T47D (cell line): ENCODE results near the gene EPHA2.

ENCODE experiments used
- DNase-seq, 2 experiments: peaks; one replicate each; pipeline versions ENCODE4 v3.0.0 to v3.0.0-alpha.2; 2011 to 2012; ENCODE audit warnings: low read depth in 1 of 2, low spot score in 1 of 2
- JUND ChIP-seq: IDR thresholded peaks from 2 replicates; pipeline ENCODE4 v1.6.1; 2012; ENCODE audit warnings: low read depth
- in situ Hi-C: cut with HindIII; loops from 2 replicates; pipeline ENCODE4 v1.10.0; 2016; ENCODE audit warnings: low sequenced_read_pairs, low pct_unique_long_range_greater_than_20kb

EPHA2 gene

DNA sequence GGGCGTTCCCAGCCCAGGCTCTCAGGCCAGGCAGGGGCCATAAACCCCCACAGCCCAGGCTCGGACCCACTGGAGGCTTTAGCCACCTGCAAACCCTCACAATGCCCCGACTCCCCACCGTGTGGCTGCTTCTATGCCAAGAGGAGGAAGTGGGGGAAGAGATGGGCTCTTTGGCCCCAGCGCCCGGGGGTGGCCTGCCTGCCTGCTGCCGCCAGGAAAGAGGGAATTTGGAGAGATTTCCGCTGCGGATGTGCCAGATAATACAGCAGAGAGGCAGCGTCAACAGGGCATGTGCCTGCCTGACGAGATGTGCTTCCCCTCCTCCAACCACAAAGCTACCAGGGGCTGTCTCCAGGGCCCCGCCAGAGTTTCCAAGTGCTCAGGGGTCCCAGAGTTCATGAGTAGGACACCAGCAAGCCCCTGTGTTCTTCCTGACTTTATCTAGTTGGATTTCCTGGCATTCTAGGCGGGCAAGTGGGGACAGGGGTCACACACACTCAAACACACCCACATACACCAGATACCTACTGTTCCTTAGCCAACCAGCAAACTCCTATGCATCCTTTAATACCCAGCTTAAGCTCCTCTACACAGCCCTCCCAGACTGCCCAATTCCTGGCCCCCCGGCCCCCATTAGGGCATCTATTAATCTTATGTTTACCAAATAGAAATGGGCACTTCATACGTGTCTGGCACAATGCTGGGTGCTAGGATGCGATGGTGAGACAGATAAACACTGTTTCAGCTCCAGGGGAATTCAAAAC, 14.1 kb downstream of the EPHA2 start:
- DNase-seq = no peak
- no peak for TF ChIP-seq JUND
- in situ Hi-C loops = no loop called here

DNA sequence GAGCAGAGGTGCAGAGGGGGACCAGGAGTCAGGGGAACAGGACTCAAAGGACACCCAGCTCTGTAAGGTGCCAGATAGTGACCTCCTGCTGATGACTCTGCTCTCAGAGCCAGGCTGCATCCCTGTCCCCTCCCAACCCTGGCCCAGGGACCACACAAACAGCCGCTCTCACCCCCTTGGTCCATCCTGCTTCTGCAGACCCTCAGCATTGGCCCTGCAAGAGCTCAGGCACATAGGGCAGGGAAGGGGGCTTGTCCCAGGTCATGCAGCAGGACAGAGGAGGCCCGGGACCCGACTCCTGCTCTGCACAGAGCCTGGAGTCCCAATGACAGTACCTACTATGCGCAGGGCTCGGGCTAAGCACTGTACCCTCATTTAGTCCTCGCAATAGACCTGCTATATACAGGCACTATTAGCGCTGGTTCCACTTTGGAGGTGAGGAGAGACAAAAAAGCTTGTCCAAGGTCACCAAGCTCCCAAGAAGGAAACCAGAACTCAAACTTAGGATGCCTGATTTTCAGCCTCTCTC, 15.7 kb downstream of the EPHA2 start:
- no peak for DNase-seq
- no peak for TF ChIP-seq JUND
- in situ Hi-C loops = no loop called here

DNA sequence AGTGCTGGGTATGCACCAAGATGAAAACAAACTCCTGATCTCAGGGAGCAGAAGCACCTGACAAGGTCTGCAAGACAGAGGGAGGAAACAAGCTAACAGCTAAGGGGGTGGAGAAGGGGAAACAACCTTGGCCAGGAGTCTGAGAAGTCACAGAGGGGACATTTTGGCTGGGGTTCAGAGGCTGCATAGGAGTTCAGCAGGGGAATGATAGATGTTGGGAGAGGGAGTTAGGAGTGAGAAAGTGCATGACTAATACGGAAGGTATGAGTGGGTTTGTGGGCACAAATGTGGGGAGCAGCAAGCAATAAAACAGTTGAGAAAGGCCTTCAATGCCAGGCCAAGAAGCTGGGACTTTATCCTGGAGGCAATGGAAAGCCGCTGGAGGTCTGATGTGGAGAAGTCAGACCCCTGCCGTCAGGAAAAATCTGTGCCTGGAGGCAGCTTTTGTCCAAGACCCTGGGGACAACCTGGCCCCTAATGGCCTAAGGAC, 16.4 kb downstream of the EPHA2 start:
- DNase-seq = no peak
- in situ Hi-C loops = no loop called here

GRCh38 chr1:16138772-16139221, 17.1 kb downstream of the EPHA2 start:
- TF ChIP-seq JUND = no peak
- in situ Hi-C loops = no loop called here

More for the DNA sequence above, 16.4 kb downstream of the EPHA2 start:
- no peak for TF ChIP-seq JUND

DNA sequence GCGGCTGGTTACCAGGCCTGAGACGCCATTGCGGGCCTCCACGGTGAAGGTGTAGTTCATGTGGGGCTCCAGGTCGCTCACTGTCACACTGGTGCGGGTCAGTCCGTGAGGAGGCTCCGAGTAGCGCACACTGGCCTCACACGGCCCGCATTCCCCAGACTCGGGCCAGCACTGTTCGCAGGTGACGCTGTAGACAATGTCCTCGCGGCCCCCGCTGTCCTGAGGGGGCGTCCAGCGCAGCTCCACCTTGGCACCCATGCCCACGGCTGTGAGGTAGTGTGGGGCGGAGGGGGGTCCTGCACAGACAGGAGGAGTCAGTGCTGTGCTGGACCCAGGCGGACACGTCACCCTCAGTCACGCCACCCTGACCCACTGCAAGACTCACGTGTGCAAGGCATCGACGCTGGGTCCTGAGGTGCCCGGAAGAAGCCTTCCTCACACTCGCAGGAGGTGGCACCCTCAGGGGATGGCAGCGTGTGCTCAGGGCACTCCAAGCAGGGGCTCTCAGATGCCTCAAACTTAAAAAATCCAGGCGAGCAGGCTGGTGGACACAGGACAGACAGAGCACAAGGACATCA, 17.9 kb downstream of the EPHA2 start:
- in situ Hi-C loops = no loop called here
- no peak for TF ChIP-seq JUND
- no peak for DNase-seq

More at GRCh38 chr1:16138772-16139221, 17.1 kb downstream of the EPHA2 start:
- DNase-seq = no peak

- no peak for TF ChIP-seq JUND
- in situ Hi-C loops = no loop called here
- no peak for DNase-seq
Measured at GRCh38 chr1:16135501-16135900, 20.4 kb downstream of the EPHA2 start.

DNA sequence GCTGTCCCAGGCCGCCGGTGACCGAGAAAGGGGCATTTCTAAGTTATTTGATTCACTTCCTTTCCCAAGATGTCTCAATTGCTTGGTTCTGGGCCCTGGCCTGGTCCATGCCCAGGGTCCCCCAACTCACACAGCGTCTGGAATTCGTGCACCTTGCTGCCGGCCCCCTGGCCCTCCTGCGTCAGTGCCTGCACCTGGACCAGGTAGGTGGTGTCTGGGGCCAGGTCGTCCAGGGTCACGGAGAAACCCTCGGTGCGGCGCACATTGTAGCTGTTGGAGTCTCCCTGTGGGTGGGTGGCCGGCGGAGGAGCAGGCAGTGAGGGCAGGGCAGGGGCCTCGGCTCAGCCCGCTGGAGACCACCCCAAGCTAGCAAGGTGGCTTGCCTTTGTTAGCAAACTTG, 21.0 kb downstream of the EPHA2 start:
- in situ Hi-C loops = no loop called here
- TF ChIP-seq JUND = no peak
- DNase-seq = no peak

- TF ChIP-seq JUND = no peak
- no peak for DNase-seq
- in situ Hi-C loops = no loop called here
Measured at GRCh38 chr1:16134066-16134801, 21.6 kb downstream of the EPHA2 start.

DNA sequence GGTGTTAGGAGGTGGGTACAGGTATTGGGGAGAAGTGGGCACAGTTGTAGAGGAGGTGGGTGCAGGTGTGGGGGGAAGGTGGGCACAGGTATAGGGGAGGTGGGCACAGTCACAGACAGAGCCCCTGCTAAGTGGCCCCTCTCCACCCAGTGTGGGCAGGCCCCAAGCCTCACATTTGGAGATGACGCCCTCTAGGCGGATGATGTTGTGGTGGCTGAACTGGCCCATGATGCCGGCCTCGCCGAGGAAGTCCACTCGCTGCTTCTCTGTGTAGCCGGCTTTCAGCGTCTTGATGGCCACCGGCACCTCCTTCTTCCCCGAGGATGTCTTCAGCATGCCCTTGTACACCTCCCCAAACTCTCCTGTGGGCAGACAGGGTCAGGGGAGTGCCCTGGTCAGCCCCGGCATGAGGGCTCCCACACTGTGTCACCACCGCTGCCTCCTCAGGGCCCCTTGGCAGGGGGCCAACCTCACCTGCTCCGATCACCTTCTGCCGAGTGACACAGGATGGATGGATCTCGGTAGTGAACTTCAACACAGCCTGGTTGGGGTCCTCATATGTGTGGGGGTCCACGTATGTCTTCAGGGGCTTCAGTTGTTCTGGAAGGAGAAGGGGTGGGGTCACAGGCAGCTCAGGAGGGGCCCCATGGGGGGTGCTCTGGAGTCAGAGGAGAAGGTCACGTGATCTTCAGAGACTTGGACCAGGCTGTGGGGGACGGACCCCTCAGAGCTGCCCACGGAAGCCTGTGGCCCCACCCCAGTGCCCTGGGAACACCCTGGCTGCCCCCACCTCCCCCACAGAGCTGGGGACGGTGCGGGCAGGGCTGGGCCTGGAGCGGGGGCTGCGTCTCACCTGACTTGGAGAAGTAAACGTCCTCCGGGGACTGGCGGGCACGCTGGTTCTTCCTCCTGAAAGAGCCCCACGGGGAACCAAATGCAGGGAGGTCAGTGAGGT, 22.6 kb downstream of the EPHA2 start:
- in situ Hi-C loops = no loop called here
- DNase-seq = no peak
- TF ChIP-seq JUND = no peak

- in situ Hi-C loops = no loop called here
- TF ChIP-seq JUND = no peak
- DNase-seq = no peak
Measured at GRCh38 chr1:16132325-16132785, 23.5 kb downstream of the EPHA2 start.

DNA sequence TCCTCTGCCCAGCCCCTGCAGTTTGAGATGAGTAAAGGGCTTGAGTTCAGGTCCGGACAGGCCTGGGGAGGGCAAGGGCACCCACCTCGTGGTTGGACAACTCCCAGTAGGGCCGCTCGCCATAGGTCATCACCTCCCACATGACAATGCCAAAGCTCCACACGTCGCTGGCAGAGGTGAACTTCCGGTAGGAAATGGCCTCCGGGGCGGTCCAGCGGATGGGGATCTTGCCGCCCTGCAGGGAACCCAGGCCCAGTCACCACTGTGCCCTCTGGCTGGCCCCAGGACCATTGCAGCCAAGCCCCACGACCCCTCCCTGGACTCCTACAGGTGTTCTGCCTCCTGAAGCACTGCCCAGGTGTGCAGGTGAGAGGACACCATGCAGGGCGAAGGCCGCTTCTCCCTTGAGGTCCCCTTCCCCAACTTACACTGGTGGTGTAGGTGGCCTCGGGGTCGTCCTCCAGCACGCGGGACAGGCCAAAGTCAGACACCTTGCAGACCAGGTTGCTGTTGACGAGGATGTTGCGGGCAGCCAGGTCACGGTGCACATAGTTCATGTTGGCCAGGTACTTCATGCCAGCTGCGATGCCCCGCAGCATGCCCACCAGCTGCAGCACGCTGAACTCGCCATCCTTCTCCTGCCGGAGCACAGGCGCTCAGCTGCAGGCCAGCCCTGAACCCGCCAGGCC, 24.1 kb downstream of the EPHA2 start:
- in situ Hi-C loops = no loop called here
- TF ChIP-seq JUND = no peak
- DNase-seq = no peak
